ENCODE results near the gene LIN7B.

Gene LIN7B

GRCh38 chr19:49094505-49095482, 19.4 kb upstream of the LIN7B start:
- DNase-seq (ENCODE audit: low spot score) = no peak

DNA sequence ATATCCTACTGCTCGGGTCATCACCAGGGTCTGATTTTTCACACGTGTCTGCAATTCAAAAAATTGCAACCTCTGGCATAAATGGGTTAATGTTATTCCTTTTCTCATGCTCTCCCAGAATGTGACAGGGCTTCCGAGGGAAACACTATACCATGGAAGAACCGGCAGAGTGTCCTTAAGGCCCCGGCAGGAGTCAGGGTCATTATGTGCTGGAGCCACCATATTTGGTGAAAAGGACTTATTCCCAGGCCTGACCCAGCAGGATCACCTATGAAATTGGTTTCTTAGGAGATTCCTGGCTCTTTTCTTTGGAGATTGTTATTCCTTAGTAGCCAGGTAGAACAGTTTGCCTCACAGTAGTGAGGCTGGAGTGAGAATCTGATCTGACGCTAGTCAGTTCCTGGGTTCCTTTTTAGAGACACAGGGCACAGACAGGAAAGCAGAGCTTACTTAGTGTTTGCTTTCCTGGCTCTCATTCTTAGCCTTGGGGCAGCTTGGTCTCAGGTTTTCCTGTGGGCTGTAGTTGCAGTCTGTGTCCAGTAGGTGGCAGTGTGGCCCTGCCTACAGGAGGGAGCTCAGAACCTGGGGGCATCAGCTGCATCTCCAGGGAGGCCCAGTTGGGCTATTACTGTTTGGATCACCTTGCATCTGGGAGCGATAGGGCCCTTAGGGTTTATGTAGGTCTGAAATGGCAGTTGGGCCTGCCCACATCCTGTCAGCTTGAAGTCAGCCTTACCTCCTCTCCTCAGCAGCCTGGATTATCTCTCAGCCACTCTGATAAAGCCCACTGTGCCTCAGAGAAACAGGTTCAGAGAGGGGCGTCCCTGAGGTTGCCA, 16.5 kb upstream of the LIN7B start:
- peak; percentile 89 for DNase-seq (ENCODE audit: low spot score)

DNA sequence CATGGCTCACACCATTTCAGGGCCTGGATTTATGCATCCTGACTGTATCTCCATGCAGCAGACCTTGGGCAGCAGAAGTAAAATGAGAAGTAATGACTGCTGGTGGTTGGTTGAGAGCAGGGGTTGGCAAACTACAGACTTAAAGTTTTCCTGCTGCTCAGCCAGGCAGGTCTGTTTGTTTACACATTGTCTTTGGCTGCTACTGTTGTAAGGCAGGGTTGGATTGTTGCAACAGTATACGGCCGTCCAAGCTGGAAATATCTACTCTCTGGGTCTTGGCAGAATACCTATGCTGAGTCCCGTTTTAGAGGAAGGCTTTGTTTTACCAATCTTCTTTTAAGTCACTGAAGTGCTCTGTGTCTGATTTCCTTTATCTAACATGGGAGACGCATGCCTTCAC, 15.4 kb upstream of the LIN7B start:
- no peak for DNase-seq (ENCODE audit: low spot score)

DNA sequence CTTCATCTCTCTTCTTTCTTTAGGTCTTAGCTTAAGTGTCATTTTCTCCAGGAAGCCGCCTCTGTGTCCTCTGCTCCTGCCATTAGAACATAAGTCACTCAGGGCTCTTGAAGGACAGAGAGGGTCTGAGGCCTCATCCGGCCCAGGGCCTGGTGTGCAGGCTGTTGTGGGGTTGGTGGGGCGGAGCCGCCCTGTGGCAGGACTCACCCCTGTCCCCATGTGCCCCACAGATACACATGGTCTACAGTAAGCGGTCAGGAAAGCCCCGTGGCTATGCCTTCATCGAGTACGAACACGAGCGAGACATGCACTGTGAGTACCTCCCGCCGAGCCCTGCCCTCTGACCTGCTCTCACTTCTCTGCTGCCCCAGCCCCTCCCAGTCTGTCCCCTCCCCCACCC, 13.0 kb upstream of the LIN7B start:
- no peak for DNase-seq (ENCODE audit: low spot score)

- no peak for DNase-seq (ENCODE audit: low spot score)
Observed at GRCh38 chr19:49102303-49102702, 11.9 kb upstream of the LIN7B start.

GRCh38 chr19:49103331-49104085, 10.7 kb upstream of the LIN7B start:
- no peak for DNase-seq (ENCODE audit: low spot score)

DNA sequence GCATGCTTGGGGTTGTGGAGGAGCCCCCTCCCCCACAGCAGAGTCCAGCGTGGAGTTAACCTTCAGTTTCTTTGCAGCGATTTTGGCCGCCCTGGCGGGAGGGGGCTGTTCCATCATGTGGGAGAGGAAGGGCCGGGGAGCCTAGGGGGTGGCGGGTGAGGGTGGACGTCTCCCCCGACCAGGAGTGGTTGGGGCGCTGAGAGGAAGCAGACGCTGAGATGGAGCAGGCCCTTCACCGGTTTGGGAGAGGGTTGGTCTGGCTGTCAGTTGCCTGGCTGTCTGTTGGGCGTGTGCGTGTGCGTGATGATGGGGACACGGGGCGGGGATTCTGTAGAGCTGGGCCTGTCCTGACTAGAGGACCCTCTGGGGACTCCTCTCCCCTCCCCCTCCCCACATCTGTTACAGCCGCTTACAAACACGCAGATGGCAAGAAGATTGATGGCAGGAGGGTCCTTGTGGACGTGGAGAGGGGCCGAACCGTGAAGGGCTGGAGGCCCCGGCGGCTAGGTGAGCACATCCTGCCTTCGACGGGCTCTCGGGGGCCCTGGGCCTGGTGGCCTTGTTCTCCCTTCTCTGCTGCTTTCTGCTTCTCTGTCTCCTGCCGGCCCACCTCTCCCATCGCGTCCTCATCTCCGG, 9.8 kb upstream of the LIN7B start:
- no peak for DNase-seq (ENCODE audit: low spot score)

- peak; percentile 70 for DNase-seq (ENCODE audit: low spot score)
Observed at GRCh38 chr19:49106648-49107135, 7.5 kb upstream of the LIN7B start.

DNA sequence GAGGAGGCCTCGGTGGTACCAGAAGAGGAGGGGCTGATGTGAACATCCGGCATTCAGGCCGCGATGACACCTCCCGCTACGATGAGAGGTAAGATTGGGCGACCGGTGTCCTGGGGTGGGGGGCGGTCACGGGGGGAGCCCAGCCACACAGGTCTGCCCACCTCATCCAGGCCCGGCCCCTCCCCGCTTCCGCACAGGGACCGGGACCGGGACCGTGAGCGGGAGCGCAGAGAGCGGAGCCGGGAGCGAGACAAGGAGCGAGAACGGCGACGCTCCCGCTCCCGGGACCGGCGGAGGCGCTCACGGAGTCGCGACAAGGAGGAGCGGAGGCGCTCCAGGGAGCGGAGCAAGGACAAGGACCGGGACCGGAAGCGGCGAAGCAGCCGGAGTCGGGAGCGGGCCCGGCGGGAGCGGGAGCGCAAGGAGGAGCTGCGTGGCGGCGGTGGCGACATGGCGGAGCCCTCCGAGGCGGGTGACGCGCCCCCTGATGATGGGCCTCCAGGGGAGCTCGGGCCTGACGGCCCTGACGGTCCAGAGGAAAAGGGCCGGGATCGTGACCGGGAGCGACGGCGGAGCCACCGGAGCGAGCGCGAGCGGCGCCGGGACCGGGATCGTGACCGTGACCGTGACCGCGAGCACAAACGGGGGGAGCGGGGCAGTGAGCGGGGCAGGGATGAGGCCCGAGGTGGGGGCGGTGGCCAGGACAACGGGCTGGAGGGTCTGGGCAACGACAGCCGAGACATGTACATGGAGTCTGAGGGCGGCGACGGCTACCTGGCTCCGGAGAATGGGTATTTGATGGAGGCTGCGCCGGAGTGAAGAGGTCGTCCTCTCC, 6.3 kb upstream of the LIN7B start:
- no peak for DNase-seq (ENCODE audit: low spot score)

DNA sequence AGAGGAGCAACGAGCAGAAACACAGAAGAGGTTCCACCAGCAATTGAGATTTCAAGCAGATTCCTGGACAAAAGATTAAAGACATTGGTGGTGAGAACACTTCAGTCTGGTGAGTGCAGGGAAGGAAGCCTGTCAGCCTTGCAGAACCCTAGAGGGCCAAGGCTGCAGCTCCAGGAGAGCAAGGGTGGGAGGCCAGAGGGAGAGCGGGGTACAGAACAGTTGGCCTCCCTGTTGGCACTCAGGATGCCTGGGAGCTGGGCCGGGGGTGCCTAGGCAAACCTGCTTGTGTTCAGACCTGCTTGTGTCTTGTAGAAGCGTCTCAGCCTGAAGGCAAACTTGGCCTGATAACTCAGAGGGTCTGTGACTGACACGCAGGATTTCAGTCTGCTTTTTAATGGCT, 5.1 kb upstream of the LIN7B start:
- DNase-seq (ENCODE audit: low spot score) = no peak

GRCh38 chr19:49109569-49110233, 4.5 kb upstream of the LIN7B start:
- no peak for DNase-seq (ENCODE audit: low spot score)

DNA sequence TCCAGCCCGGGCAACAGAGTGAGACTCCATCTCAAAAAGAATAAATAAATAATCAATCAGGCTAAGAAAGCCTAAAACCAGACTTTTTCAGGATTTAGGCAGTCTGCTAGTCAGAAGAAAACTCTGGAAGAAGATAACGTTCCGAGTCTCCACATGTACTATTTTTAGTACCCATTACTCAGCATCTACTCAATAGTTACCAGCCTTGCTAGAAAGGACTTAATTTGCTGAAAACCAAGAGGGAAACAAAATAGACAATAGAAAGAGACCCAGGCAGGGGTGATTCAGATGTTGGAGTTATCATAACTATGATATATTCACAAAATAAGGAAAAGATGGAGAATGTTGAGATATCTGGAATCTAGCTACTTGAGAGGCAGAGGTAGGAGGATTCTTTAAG, 3.6 kb upstream of the LIN7B start:
- DNase-seq (ENCODE audit: low spot score) = no peak

GRCh38 chr19:49111218-49111998, 2.8 kb upstream of the LIN7B start:
- DNase-seq (ENCODE audit: low spot score) = no peak

DNA sequence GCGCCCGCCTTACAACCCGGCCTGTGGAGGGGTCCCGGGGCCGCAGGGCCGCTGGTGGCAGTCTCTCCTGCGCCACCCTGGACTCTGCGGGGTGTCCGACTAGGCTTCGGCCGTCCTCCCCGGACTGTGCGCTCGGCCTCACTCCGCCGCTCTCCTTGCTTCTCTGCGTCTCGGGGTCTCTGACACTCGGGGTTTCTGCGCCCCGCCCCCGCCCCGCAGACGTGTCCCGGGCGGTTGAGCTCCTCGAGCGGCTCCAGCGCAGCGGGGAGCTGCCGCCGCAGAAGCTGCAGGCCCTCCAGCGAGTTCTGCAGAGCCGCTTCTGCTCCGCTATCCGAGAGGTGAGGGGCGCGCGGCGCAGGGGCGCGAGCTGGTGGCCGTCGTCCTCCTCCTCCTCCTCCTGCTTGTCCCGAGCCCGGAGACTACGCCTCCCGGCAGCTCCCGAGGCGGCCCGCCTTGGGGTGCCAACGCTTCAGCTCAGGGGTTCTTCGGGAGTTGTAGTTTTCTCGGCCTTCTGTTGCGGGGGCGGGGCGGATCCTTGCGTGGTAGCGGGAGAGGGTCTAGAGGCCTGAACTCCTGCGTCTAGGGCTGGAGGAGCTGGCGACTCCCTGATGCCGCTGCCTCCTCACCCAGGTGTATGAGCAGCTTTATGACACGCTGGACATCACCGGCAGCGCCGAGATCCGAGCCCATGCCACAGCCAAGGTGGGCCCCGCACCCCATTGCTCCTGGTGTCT, 627 bp downstream of the LIN7B start:
- peak; percentile 71 for DNase-seq (ENCODE audit: low spot score)

GRCh38 chr19:49116544-49116943, 2.4 kb downstream of the LIN7B start:
- no peak for DNase-seq (ENCODE audit: low spot score)

DNA sequence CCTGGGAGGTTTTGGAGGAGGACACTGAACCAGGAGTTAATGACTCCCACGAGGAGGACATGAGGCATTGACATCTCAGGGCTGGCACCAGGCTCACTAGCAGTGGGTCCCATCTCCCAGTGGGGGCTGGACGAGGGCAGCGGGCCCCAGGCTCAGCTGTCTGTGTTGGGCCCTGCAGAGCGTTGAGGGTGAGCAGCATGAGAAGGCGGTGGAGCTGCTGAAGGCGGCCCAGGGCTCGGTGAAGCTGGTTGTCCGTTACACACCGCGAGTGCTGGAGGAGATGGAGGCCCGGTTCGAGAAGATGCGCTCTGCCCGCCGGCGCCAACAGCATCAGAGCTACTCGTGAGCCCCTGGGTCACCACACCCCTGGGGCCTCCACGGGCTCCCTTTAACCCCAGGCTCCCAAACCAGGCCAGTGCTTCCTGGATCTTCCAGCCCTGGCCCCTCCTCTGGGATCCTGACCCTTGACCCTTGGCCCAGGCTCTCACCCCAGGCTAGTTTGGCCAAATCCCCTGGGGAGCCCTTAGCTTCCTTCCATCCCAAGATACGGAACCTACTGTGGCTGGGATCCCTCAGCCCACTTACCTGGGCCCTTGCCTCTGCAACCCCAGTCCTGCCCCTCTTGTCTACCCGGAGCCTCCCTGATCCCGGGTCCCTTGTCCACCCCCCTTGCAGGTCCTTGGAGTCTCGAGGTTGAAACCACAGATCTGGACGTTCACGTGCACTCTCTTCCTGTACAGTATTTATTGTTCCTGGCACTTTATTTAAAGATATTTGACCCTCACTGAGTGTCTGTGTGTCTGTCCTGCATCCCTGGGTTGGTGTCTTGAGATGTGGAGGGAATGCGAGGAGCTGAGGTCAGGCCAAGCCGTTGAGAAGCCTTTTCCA, 3.8 kb downstream of the LIN7B start:
- DNase-seq (ENCODE audit: low spot score) = no peak

- DNase-seq (ENCODE audit: low spot score) = peak; percentile 98
Observed at GRCh38 chr19:49118565-49119410, 4.6 kb downstream of the LIN7B start, which contains the start of gene C19orf73. Gene C19orf73, minus strand, starts transcription at chr19:49119143. Its CDS starts 121 bp downstream, at chr19:49119022.

Measured in HuH-7 (cell line).